K562 (cell line): ENCODE data around the gene GALNS. TPM values are rescaled to one million over a fixed set of nuclear protein-coding genes. Genes with fewer than 3 reads are reported as not detected.

Source experiments
- CHD7 ChIP-seq: fragments of 200-600 bp; sonication (generic); IDR thresholded peaks from one replicate; pipeline ENCODE4 v1.6.1; 2012; ENCODE audit warnings: mild to moderate bottlenecking, low read depth, low read length, inconsistent platforms
- ETS1 ChIP-seq: conservative IDR thresholded peaks from 2 replicates; pipeline ENCODE4 v1.6.1; 2011; ENCODE audit warnings: low read depth, mild to moderate bottlenecking, low read length; ENCODE audit not compliant: control insufficient read depth
- JUN ChIP-seq, 2 experiments: sonication (generic) in 1 of 2; formaldehyde crosslinking in 1 of 2; IDR thresholded peaks; 2 replicates each; pipeline versions ENCODE4 v1.6.1 to v1.8.0; 2012 to 2022; ENCODE audit warnings: borderline replicate concordance in 2 of 2, mild to moderate bottlenecking in 2 of 2, improper control_type of control experiment in 1 of 2, low read depth in 1 of 2, low read length in 1 of 2, missing genetic modification reagents in 1 of 2
- NR2C2 ChIP-seq, 2 experiments: fragments of 200-800 bp in 1 of 2; sonication (Bioruptor generic) in 1 of 2; sonication (generic) in 1 of 2; formaldehyde crosslinking in 1 of 2; IDR thresholded peaks; 2 replicates each; pipeline versions ENCODE4 v1.6.1 to v1.8.0; 2016 to 2022; ENCODE audit warnings: mild to moderate bottlenecking in 1 of 2, missing compliant biosample characterization in 1 of 2, missing genetic modification characterization in 1 of 2, missing genetic modification reagents in 1 of 2
- PCBP1 ChIP-seq: fragments of 200-400 bp; formaldehyde crosslinking; IDR thresholded peaks from 2 replicates; pipeline ENCODE4 v1.6.1; 2018; ENCODE audit warnings: mild to moderate bottlenecking, low read depth, low read length; ENCODE audit not compliant: poor library complexity, severe bottlenecking
- PHF20 ChIP-seq: fragments of 450-650 bp; IDR thresholded peaks from 2 replicates; pipeline ENCODE4 v1.6.1; 2018; ENCODE audit not compliant: partially characterized antibody
- RBM22 ChIP-seq: fragments of 200-400 bp; formaldehyde crosslinking; IDR thresholded peaks from 2 replicates; pipeline ENCODE4 v1.6.1; 2018; ENCODE audit warnings: low read length, low read depth; ENCODE audit not compliant: poor library complexity, severe bottlenecking
- ZHX1 ChIP-seq: fragments of 150-350 bp; conservative IDR thresholded peaks from 2 replicates; pipeline ENCODE4 v1.6.1; 2014; ENCODE audit warnings: low read length
- ZNF134 ChIP-seq: fragments of 250-450 bp; sonication (Bioruptor Pico); conservative IDR thresholded peaks from 2 replicates; pipeline ENCODE4 v1.4.0; 2020
- polyA plus RNA-seq, 8 experiments: library from polyadenylated mRNA; depleted of rRNA in 4 of 8; stranded (reverse) in 5 of 8; unstranded in 3 of 8; fragments of >200 nt; fragmentation: Nextera tagmentation in 2 of 8; fragmentation: Illumina TruSeq in 1 of 8; extraction: Ambion mirVana in 2 of 8; extraction: Trizol in 1 of 8; gene quantifications; 2 replicates each; pipeline versions ENCODE4 v1.2.1 to v1.2.3, GENCODE V29; 2011 to 2014; ENCODE audit warnings: inconsistent platforms in 1 of 8, missing spikeins in 1 of 8
- total RNA-seq, 7 experiments: library from RNA; depleted of rRNA in 6 of 7; stranded (reverse); fragments of >200 nt in 6 of 7; fragmentation: Illumina TruSeq in 2 of 7; extraction: Trizol in 2 of 7; gene quantifications; 2 replicates each; pipeline versions ENCODE4 v1.2.1 to v1.2.3, GENCODE V29; 2011 to 2021; ENCODE audit warnings: low replicate concordance in 1 of 7

Gene GALNS
- total and polyA plus RNA-seq, 9 of the 15 experiments (the other 6 are each of a cell fraction or from before 2014, with no cell fraction given), result 0.38 to 13.2 (median 4.3) TPM

GRCh38 chr16:88810912-88811768 is 45.6 kb downstream of the GALNS start (continued):
- TF ChIP-seq PHF20 (peak; percentile 60), ETS1 (0 out of 2 replicates have a peak, but pooled peaks have one; percentile 16), NR2C2 (CRISPR knock-in tag; IDR thresholded peaks at IDR 0.05) (peak; percentile 60), NR2C2 (tag; IDR thresholded peaks at IDR 0.05) (peak; percentile 65), RBM22 (peak; percentile 18), ZHX1 (no peak), JUN (IDR thresholded peaks at IDR 0.05; ENCODE audit: borderline replicate concordance, low read depth, low read length) (no peak), JUN (CRISPR knock-in tag; IDR thresholded peaks at IDR 0.05; ENCODE audit: borderline replicate concordance) (0 out of 2 replicates have a peak, but pooled peaks have one; percentile 35), CHD7 (no peak), ZNF134 (CRISPR knock-in tag) (no peak), PCBP1 (peak; percentile 87)
